Stimulated activated effector memory CD8-positive, alpha-beta T cell treated with anti-CD3 and anti-CD28 coated beads, Interleukin-12 subunit alpha, Interleukin-12 subunit beta, amount 100 ng/mL, for 72 hours (primary cell): ENCODE measurements around the gene TIAM1.
A peak's percentile ranks its signal among the peaks of the same experiment; 100 is the strongest.

Experiments
- ATAC-seq: fragments of 150-1000 bp; cut with Tn5 transposase; 2 replicates; pipeline ENCODE4 v1.10.0; 2021
- DNase-seq, 2 donors: peaks; one replicate each; pipeline ENCODE4 v3.0.0; 2021 to 2022; ENCODE audit warnings: low spot score in 2 of 2
- H3K27ac Mint-ChIP-seq: one replicate; pipeline ENCODE4 v1.8.0; 2022; ENCODE audit warnings: mild to moderate bottlenecking, mixed read lengths
- H3K36me3 Mint-ChIP-seq: one replicate; pipeline ENCODE4 v1.8.0; 2022; ENCODE audit warnings: mild to moderate bottlenecking, mixed read lengths
- H3K4me1 Mint-ChIP-seq: one replicate; pipeline ENCODE4 v1.8.0; 2022; ENCODE audit warnings: mixed read lengths
- H3K4me3 Mint-ChIP-seq: one replicate; pipeline ENCODE4 v1.8.0; 2022; ENCODE audit warnings: mild to moderate bottlenecking, mixed read lengths
- H3K9me3 Mint-ChIP-seq: one replicate; pipeline ENCODE4 v1.8.0; 2022; ENCODE audit warnings: mixed read lengths

TIAM1 gene

GRCh38 chr21:31329456-31330143 lies 14.5 kb downstream of the TIAM1 start:
- Mint-ChIP-seq H3K36me3 (no peaks in the 10 kb centered on the region), H3K27ac (no peak overlapping the region), H3K4me1 (peaks cover 39% of the 10 kb centered on the region), H3K4me3 (no peak overlapping the region), H3K9me3 (peaks cover 3% of the 10 kb centered on the region)
- ATAC-seq (no peak), DNase-seq (no peak)

- peak overlapping the region; percentile 51 for H3K27ac Mint-ChIP-seq
- ATAC-seq (peak; percentile 94), DNase-seq (peak in 1 of 2 donors; percentile 55)
- peak overlapping the region; percentile 44 for H3K4me3 Mint-ChIP-seq
- peaks cover 23% of the 10 kb centered on the region for H3K4me1 Mint-ChIP-seq
- peaks cover 3% of the 10 kb centered on the region for H3K9me3 Mint-ChIP-seq
- H3K36me3 Mint-ChIP-seq: no peaks in the 10 kb centered on the region
These were observed 17.4 kb downstream of the TIAM1 start for GRCh38 chr21:31326522-31327242.

GRCh38 chr21:31318971-31319370 lies 25.1 kb downstream of the TIAM1 start:
- DNase-seq: no peak
- no peak overlapping the region for H3K27ac Mint-ChIP-seq
- H3K4me3 Mint-ChIP-seq: no peak overlapping the region
- ATAC-seq: no peak
- no peaks in the 10 kb centered on the region for H3K4me1 Mint-ChIP-seq
- H3K9me3 Mint-ChIP-seq: no peaks in the 10 kb centered on the region
- H3K36me3 Mint-ChIP-seq: no peaks in the 10 kb centered on the region

- DNase-seq: no peak
- Mint-ChIP-seq H3K9me3 (no peaks in the 10 kb centered on the region), H3K4me3 (no peak overlapping the region), H3K36me3 (peaks cover under 1% of the 10 kb centered on the region), H3K27ac (no peak overlapping the region), H3K4me1 (no peaks in the 10 kb centered on the region)
- peak; percentile 72 for ATAC-seq
These were observed 26.4 kb downstream of the TIAM1 start for GRCh38 chr21:31317688-31318087.

- DNase-seq: no peak
- Mint-ChIP-seq H3K4me1 (no peaks in the 10 kb centered on the region), H3K36me3 (peaks cover 6% of the 10 kb centered on the region), H3K4me3 (no peak overlapping the region), H3K9me3 (no peaks in the 10 kb centered on the region), H3K27ac (no peak overlapping the region)
- no peak for ATAC-seq
These were observed 27.4 kb downstream of the TIAM1 start for GRCh38 chr21:31316488-31317169.

- Mint-ChIP-seq H3K36me3 (peaks cover 6% of the 10 kb centered on the region), H3K4me3 (no peak overlapping the region), H3K27ac (no peak overlapping the region), H3K4me1 (no peaks in the 10 kb centered on the region), H3K9me3 (no peaks in the 10 kb centered on the region)
- DNase-seq (no peak), ATAC-seq (no peak)
These were observed 28.0 kb downstream of the TIAM1 start for GRCh38 chr21:31316072-31316471.

- DNase-seq: no peak
- H3K4me3 Mint-ChIP-seq: no peak overlapping the region
- no peak for ATAC-seq
- no peak overlapping the region for H3K27ac Mint-ChIP-seq
- no peaks in the 10 kb centered on the region for H3K9me3 Mint-ChIP-seq
- peaks cover 11% of the 10 kb centered on the region for H3K36me3 Mint-ChIP-seq
- H3K4me1 Mint-ChIP-seq: no peaks in the 10 kb centered on the region
These were observed 33.3 kb downstream of the TIAM1 start for GRCh38 chr21:31310750-31311149.

- no peak for ATAC-seq
- H3K36me3 Mint-ChIP-seq: peaks cover 11% of the 10 kb centered on the region
- H3K4me3 Mint-ChIP-seq: no peak overlapping the region
- no peak overlapping the region for H3K27ac Mint-ChIP-seq
- H3K4me1 Mint-ChIP-seq: no peaks in the 10 kb centered on the region
- no peaks in the 10 kb centered on the region for H3K9me3 Mint-ChIP-seq
- no peak for DNase-seq
These were observed 35.5 kb downstream of the TIAM1 start for GRCh38 chr21:31308584-31308983.

- Mint-ChIP-seq H3K9me3 (no peaks in the 10 kb centered on the region), H3K36me3 (peaks cover 5% of the 10 kb centered on the region), H3K4me1 (no peaks in the 10 kb centered on the region), H3K4me3 (no peak overlapping the region), H3K27ac (no peak overlapping the region)
- DNase-seq (no peak), ATAC-seq (no peak)
These were observed 38.2 kb downstream of the TIAM1 start for GRCh38 chr21:31305888-31306287.

GRCh38 chr21:31299291-31300147 lies 44.5 kb downstream of the TIAM1 start:
- H3K9me3 Mint-ChIP-seq: no peaks in the 10 kb centered on the region
- no peak overlapping the region for H3K4me3 Mint-ChIP-seq
- no peak for DNase-seq
- peaks cover 11% of the 10 kb centered on the region for H3K4me1 Mint-ChIP-seq
- ATAC-seq: no peak
- no peaks in the 10 kb centered on the region for H3K36me3 Mint-ChIP-seq
- no peak overlapping the region for H3K27ac Mint-ChIP-seq

- Mint-ChIP-seq H3K27ac (no peak overlapping the region), H3K4me1 (peaks cover 18% of the 10 kb centered on the region), H3K4me3 (no peak overlapping the region), H3K36me3 (no peaks in the 10 kb centered on the region), H3K9me3 (no peaks in the 10 kb centered on the region)
- DNase-seq (no peak), ATAC-seq (peak; percentile 36)
These were observed 45.3 kb downstream of the TIAM1 start for GRCh38 chr21:31298618-31299269.

- Mint-ChIP-seq H3K4me1 (peaks cover 19% of the 10 kb centered on the region), H3K27ac (no peak overlapping the region), H3K9me3 (no peaks in the 10 kb centered on the region), H3K4me3 (no peak overlapping the region), H3K36me3 (no peaks in the 10 kb centered on the region)
- DNase-seq (no peak), ATAC-seq (no peak)
These were observed 46.3 kb downstream of the TIAM1 start for GRCh38 chr21:31297806-31298205.

- no peak for ATAC-seq
- Mint-ChIP-seq H3K36me3 (no peaks in the 10 kb centered on the region), H3K27ac (no peak overlapping the region), H3K4me1 (peaks cover 19% of the 10 kb centered on the region), H3K4me3 (no peak overlapping the region), H3K9me3 (no peaks in the 10 kb centered on the region)
- no peak for DNase-seq
These were observed 48.4 kb downstream of the TIAM1 start for GRCh38 chr21:31295676-31296075.

- ATAC-seq: no peak
- H3K4me3 Mint-ChIP-seq: no peak overlapping the region
These were observed 49.4 kb downstream of the TIAM1 start for GRCh38 chr21:31294691-31295090.

GRCh38 chr21:31293986-31294385 lies 50.1 kb downstream of the TIAM1 start:
- Mint-ChIP-seq H3K9me3 (no peaks in the 10 kb centered on the region), H3K36me3 (no peaks in the 10 kb centered on the region), H3K4me1 (peaks cover 10% of the 10 kb centered on the region), H3K27ac (no peak overlapping the region), H3K4me3 (no peak overlapping the region)
- DNase-seq (no peak), ATAC-seq (peak; percentile 90)

More at GRCh38 chr21:31294691-31295090, 49.4 kb downstream of the TIAM1 start:
- Mint-ChIP-seq H3K4me1 (peaks cover 16% of the 10 kb centered on the region), H3K36me3 (no peaks in the 10 kb centered on the region), H3K27ac (peak overlapping the region; percentile 29), H3K9me3 (no peaks in the 10 kb centered on the region)
- no peak for DNase-seq
